Dedifferentiated amniotic fluid mesenchymal stem cell (primary cell): ENCODE data around the gene CCDC148.

Experiments
- DNase-seq: peaks from one replicate; pipeline ENCODE4 v3.0.0-alpha.2; 2016; ENCODE audit errors: extremely low spot score

CCDC148 gene

DNA sequence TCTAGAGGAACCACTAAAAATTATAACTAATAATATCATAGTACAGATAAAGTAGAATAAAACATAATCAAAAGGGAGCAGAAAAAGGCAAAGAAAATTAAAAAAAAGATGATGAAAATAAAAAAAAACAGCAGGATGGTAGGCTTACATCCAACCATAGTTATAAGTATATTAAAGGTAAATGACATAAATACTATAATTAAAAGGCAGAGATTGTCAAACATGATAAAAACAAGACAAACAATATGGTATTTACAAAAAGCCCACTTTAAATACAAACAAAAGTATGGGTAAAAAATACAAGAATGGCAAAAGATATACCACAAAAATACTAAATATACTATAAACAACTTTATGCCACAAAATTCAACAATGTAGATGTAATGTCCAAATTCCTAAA is 24.4 kb downstream of the CCDC148 start:
- DNase-seq = no peak

DNA sequence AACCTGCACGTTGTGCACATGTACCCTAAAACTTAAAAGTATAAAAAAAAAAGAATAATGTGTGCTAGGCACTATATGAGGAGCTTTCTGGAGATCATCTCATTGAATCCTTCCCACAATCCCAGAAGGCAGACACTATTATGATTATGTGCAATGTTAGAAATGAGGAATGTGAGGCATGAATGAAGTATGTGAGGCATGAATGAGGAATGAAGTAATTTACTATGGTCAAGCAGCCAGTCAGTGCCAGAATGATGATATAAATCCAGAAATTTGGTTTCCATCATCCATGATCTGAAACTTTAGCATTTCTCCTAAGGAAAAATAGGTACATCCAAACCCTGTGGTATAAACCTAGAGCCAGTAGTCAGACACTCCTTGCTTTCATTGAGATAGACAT is 42.0 kb downstream of the CCDC148 start:
- DNase-seq = peak; percentile 78

GRCh38 chr2:158413581-158413980 is 43.0 kb downstream of the CCDC148 start:
- DNase-seq = no peak

DNA sequence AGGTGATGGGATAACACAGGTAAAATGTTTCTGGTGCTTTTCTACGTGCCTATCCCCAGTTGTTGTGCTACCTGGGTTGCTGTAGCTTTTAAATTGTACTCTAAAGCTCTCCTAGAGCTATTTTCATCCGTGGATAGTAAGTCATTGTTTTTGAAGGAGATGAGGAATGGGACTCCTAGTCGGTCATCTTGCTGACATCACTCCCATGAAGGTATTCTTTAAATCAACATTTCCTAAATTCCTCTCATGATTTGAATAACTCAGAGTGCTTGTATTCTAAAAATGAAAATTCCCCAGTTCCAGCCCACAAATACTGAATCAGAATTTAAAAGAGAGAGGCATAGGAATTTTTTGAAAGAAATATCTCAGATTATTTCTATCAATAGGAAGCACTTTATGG is 44.3 kb downstream of the CCDC148 start:
- peak; percentile 72 for DNase-seq

GRCh38 chr2:158411748-158412147 is 44.8 kb downstream of the CCDC148 start:
- no peak for DNase-seq

GRCh38 chr2:158410132-158410531 is 46.4 kb downstream of the CCDC148 start:
- DNase-seq = no peak

GRCh38 chr2:158407031-158407430 is 49.5 kb downstream of the CCDC148 start:
- DNase-seq = no peak

- DNase-seq = no peak
These were observed 51.2 kb downstream of the CCDC148 start for GRCh38 chr2:158405341-158405740.

DNA sequence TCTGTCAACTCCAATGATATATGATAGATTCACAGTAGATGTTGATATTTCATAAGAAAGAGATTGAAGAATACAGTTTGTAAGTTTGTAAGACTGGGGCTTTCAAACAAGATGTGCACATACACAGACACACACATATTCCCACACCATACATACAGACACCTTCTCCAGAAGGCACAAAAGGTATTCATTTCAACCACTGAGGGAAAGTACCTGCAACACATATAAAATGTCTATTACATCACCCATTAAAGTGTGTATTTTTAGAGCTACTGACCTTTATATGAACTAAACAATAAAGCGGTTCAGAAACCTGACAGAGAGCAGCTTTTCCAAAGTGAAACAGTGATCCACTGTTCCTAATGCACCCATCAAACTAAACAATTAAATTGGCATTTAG is 53.3 kb downstream of the CCDC148 start:
- DNase-seq = no peak

DNA sequence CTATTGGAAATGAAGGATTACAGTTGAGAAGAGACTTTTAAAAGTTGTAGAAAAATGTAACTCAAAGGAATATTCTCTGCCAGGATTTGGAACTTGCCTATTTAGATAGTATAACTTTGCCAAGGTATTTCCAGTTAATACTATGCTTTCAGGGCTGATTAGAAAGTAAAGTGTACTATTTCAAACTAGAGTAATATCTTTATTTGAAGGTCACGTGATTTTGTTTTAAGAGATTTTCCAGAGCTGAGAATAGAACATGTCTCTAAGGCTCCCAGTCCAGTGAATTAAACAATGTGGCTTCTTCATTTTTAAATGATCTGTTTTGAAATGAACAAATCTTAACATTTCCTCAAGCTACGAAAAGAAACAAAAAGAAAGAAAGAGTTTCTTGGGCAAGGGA is 53.9 kb downstream of the CCDC148 start:
- no peak for DNase-seq

DNA sequence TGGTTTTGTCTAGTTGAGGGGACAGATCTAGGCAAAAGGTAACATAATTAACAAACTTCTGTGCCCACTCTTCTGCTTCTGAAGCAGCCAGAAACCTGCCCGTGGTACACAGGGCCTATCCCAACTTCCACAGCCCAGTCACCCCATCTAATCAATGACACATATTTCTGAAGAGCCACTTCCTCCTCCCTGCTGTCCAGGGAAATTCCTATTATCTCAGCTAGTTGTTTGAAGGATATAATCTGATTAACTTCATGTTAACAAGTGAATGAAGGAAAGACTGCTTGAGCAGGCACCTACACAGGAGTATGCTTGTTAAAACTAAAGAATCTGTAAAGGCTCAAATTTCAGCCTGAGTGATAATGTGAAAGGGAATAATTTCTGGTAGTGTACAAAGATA is 61.4 kb downstream of the CCDC148 start:
- DNase-seq = no peak

DNA sequence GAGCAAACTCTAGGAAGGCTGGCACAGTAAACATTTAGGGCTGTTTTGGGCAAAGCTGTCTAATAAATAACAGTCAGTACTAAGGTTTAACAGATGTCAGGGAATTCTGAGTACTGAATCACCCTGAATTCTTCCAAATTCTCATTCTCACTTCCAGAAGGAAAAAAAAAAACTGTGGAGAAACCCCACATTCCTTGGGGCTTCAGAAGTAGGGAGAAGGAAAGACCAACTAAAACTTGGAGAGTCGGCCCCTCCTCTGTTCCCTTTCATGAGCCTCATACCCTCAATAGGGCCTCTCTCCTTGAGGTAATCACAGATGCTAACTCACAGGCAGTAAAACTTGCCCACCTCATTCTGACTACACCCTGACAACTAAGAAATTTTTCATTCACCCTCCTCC is 62.1 kb downstream of the CCDC148 start:
- no peak for DNase-seq

- DNase-seq = no peak
These were observed 62.7 kb downstream of the CCDC148 start for GRCh38 chr2:158393886-158394285.

DNA sequence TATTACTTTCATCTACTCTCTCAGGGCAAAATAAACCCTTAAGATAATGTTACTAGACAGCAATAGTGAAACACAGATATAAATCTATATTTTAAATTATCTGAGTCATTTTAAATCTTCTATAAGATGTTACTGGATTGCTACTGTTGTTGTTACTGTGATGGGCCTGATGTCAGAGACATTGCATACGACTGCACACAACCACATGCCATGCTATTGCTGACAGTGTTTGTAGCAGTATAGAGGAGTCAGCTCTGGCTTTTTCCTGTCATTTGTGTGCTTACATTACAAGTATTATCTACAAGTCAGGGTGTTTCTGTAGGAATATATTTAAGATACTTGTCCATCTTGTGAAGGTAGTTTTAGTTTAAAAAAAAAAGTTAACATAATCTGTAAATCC is 63.9 kb downstream of the CCDC148 start:
- no peak for DNase-seq

- no peak for DNase-seq
These were observed 64.7 kb downstream of the CCDC148 start for GRCh38 chr2:158391876-158392275.

DNA sequence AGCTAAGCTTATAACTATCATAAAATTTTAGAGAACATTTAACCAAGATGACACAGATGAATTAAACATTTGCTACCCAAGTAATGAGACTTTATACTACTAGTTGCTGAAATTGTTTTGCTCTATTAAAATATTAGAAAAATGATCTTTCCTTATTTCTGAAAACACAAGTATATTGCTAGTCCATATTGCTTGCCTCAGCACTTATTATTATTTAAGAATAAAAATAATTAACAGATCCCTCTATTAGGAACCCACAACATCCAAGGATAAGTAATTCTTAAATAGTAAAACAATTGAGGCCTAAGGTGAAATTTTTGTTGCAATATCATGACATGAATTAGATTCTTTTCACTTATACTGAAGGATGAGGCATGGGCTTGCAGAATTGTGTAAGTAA is 65.2 kb downstream of the CCDC148 start:
- DNase-seq = no peak

DNA sequence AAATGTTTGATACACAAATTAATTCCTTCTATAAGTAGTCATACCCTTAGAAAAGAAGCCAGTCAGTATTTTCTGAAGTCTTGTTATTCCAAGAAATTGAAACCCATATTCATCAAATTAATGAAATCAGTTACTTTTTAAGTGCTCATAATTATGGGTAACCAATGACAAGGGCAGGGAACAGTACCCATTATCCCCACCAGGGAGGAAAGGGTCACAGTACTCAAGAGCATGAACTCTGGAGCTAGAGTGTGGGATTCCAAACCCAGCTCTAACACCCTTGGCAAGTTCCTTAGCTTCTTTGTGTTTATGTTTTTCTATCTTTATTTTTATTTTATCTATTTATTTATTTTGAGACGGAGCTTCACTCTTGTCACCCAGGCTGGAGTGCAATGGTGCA is 68.4 kb downstream of the CCDC148 start:
- no peak for DNase-seq

GRCh38 chr2:158385646-158386045 is 70.9 kb downstream of the CCDC148 start:
- DNase-seq = no peak

GRCh38 chr2:158381978-158382377 is 74.6 kb downstream of the CCDC148 start:
- DNase-seq = no peak

DNA sequence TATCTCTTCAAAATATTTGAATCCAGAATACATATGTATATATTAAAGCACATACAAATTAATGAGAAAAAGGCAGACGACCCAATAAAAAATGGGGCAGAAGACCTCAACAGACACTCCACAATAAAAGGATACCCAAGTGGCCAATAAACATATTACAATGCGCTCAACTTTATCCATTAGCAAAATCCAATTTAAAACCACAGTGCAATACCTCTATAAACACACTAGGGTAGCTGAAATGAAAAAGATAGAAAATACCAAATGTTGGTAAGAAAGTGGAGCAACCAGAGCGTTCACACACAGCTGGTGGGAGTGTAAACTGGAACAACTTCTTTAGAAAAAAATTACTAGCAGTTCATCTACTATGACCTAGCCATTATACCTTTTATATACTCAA is 75.3 kb downstream of the CCDC148 start:
- no peak for DNase-seq

- no peak for DNase-seq
These were observed 75.8 kb downstream of the CCDC148 start for GRCh38 chr2:158380746-158381145.

DNA sequence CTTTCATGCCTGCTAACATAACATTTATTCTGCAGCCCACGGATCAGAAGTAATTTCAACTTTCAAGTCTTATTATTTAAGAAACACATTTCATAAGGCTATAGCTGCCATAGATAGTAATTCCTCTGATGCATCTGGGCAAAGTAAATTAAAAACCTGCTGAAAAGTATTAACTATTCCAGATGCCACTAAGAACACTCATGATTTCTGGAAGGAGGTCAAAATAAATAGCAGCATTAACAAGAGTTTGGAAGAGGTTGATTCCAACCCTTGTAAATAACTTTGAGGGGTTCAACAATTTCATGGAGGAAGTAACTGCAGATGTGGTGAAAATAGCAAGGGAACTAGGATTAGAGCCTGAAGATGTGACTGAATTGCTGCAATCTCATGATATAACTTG is 77.6 kb downstream of the CCDC148 start:
- no peak for DNase-seq

DNA sequence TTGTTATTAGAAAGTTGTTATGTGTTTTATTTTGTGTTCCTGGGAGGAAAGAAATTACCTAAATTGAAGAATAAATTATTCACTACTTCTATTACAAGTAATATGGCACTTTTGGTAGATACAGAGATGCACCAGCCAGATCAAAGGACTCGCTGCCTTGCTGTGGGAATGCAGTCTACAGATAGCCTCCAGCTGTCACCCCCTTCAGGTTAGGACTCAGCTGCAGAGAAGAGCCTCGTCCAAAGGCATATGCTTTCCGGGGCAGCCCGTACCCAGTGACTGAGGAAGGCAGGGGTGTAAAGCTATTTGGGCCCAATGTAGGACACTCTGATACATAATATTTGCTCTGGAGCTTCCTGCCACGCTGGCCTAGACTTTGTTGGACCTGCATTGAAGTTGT is 90.2 kb downstream of the CCDC148 start:
- no peak for DNase-seq

GRCh38 chr2:158359846-158360245 is 96.7 kb downstream of the CCDC148 start:
- no peak for DNase-seq

GRCh38 chr2:158357699-158358098 is 98.9 kb downstream of the CCDC148 start:
- no peak for DNase-seq
